ENCODE data around the gene TPGS2.

TPGS2 gene

DNA sequence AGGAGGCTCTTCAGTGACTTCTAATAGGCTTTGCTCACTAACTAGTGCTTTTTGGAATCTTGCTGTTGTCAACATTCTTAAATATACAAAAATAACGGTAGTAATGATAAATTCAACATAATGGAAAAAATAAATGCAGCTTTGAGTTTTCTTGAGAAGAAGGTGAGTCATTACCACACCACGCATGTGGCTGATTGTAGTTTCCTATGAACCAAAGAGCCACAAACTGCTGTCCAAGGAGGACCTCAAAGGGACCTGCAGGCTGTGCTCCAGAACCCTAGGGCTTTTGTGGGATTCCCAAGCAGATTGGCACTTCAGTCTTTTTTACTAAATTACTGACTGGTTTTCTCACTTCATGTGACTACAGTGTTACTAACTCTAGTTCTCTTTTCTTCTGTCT is 66.7 kb downstream of the TPGS2 start:
- TF ChIP-seq POLR2A (IDR thresholded peaks at IDR 0.05; ENCODE audit: extremely low read depth, insufficient read length) (no peak), MYC (IDR thresholded peaks at IDR 0.05; ENCODE audit: low read depth, low read length) (no peak)
- TF ChIP-seq, protein P1, sequence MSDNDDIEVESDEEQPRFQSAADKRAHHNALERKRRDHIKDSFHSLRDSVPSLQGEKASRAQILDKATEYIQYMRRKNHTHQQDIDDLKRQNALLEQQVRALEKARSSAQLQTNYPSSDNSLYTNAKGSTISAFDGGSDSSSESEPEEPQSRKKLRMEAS (IDR thresholded peaks at IDR 0.05; ENCODE audit: low read depth, low read length), result no peak
- TF ChIP-seq, protein P2, sequence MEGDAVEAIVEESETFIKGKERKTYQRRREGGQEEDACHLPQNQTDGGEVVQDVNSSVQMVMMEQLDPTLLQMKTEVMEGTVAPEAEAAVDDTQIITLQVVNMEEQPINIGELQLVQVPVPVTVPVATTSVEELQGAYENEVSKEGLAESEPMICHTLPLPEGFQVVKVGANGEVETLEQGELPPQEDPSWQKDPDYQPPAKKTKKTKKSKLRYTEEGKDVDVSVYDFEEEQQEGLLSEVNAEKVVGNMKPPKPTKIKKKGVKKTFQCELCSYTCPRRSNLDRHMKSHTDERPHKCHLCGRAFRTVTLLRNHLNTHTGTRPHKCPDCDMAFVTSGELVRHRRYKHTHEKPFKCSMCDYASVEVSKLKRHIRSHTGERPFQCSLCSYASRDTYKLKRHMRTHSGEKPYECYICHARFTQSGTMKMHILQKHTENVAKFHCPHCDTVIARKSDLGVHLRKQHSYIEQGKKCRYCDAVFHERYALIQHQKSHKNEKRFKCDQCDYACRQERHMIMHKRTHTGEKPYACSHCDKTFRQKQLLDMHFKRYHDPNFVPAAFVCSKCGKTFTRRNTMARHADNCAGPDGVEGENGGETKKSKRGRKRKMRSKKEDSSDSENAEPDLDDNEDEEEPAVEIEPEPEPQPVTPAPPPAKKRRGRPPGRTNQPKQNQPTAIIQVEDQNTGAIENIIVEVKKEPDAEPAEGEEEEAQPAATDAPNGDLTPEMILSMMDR (IDR thresholded peaks at IDR 0.05; ENCODE audit: low read depth, low read length), result no peak

DNA sequence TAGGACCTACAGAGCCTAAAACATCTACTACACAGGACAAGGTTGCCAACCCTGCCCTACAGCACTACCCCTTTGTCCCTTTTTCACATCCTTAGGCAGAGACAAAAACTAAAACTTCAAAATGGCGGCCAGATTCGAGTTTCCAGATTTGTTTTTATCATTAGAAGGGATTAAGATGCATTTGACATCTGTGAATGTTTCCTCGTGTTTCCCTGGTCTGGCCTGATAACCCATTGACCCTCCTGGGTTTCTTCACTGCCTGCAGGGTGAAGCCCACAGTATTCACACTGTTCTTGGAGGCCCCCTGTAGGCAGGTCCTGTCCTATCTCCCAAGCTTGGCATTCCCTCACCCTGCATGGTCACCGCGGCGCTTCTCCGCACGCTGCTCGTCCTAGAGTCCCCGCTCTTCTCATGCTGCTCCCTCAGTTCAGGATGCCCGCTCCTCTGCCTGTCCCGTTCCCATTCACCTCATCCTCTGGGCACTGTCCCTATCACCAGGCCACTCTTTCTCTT is 67.6 kb downstream of the TPGS2 start:
- DNase-seq (ENCODE audit: low read depth), result no peak
- TF ChIP-seq, protein P2 (IDR thresholded peaks at IDR 0.05; ENCODE audit: low read depth, low read length), result no peak
- TF ChIP-seq, protein P1 (IDR thresholded peaks at IDR 0.05; ENCODE audit: low read depth, low read length), result no peak
- TF ChIP-seq MYC (IDR thresholded peaks at IDR 0.05; ENCODE audit: low read depth, low read length), result no peak
- TF ChIP-seq POLR2A (IDR thresholded peaks at IDR 0.05; ENCODE audit: extremely low read depth, insufficient read length), result no peak
- no peak overlapping the region for H3K4me3 ChIP-seq (ENCODE audit: low read depth, low read length)

More for the DNA sequence above, 66.7 kb downstream of the TPGS2 start:
- H3K4me3 ChIP-seq (ENCODE audit: low read depth, low read length), result no peak overlapping the region
- DNase-seq (ENCODE audit: low read depth), result no peak

DNA sequence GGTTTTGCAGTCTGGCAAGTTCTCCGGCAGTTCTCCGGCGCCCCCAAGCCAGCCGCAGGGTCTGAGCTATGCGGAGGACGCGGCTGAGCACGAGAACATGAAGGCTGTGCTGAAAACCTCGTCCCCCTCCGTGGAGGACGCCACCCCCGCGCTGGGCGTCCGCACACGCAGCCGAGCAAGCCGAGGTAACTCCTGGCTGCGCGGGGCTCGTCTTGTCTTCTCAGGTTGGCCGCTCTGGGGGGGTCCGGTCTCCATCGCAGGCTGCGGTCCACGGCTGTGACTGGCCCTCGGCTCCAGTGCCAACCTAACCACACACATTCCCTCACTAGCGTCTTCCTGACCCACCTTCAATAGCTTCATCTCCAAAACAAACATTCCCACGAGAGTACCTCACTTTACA is 68.2 kb downstream of the TPGS2 start:
- TF ChIP-seq, protein P2 (IDR thresholded peaks at IDR 0.05; ENCODE audit: low read depth, low read length), result no peak
- no peak for TF ChIP-seq MYC (IDR thresholded peaks at IDR 0.05; ENCODE audit: low read depth, low read length)
- TF ChIP-seq, protein P1 (IDR thresholded peaks at IDR 0.05; ENCODE audit: low read depth, low read length), result no peak
- no peak for TF ChIP-seq POLR2A (IDR thresholded peaks at IDR 0.05; ENCODE audit: extremely low read depth, insufficient read length)
- DNase-seq (ENCODE audit: low read depth), result no peak
- no peak overlapping the region for H3K4me3 ChIP-seq (ENCODE audit: low read depth, low read length)

DNA sequence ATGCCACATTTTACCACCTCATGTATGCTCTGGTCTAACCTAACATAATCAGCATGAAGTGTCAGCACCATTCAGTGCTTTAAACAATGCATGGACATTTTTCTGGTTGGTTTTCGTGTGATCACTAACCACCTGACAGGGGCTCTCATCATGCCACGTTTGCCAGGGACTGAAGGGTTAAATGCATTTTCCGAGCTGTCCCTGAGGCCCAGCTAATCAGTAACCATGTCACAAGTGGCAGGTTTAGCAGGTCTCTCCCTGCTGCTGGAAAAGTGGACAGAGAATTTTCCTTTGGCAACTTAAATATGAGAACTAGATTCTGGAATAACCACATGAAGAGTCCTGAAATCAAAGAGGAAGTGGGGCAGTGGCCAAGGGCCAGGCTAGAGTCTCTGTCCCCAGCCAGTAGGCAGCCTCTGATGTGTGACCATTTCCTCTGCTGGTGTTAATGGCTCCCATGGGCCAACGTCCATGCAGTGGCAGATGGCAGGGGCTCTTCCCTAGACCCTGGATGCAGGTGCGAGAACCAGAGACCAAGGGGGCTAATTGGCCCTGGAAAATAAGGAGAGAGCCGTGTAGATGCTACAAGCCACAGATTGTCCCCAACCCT is 69.5 kb downstream of the TPGS2 start:
- H3K4me3 ChIP-seq (ENCODE audit: low read depth, low read length), result no peak overlapping the region
- no peak for DNase-seq (ENCODE audit: low read depth)
- no peak for TF ChIP-seq POLR2A (IDR thresholded peaks at IDR 0.05; ENCODE audit: extremely low read depth, insufficient read length)
- TF ChIP-seq, protein P1 (IDR thresholded peaks at IDR 0.05; ENCODE audit: low read depth, low read length), result no peak
- TF ChIP-seq, protein P2 (IDR thresholded peaks at IDR 0.05; ENCODE audit: low read depth, low read length), result no peak
- TF ChIP-seq MYC (IDR thresholded peaks at IDR 0.05; ENCODE audit: low read depth, low read length), result no peak

DNA sequence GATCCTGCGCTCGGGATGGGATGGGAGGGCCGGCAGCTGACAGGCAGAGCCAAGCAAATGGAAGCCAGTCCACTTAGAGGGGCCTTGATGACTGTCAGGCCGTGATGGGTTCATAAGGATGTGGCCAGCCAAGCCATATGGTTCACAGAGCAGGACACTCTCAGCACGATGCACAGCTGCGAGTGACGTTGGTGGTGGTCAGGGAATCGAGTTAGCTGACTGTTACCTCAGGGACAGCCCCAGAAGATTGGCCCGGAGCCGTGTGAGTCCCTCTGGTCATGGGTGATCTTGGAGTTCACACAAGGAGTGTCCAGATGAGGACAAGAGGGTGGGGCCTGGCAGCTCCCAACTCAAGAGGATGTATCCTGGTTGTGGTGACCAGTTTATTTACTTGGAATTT is 70.2 kb downstream of the TPGS2 start:
- no peak for DNase-seq (ENCODE audit: low read depth)
- no peak overlapping the region for H3K4me3 ChIP-seq (ENCODE audit: low read depth, low read length)
- no peak for TF ChIP-seq POLR2A (IDR thresholded peaks at IDR 0.05; ENCODE audit: extremely low read depth, insufficient read length)

DNA sequence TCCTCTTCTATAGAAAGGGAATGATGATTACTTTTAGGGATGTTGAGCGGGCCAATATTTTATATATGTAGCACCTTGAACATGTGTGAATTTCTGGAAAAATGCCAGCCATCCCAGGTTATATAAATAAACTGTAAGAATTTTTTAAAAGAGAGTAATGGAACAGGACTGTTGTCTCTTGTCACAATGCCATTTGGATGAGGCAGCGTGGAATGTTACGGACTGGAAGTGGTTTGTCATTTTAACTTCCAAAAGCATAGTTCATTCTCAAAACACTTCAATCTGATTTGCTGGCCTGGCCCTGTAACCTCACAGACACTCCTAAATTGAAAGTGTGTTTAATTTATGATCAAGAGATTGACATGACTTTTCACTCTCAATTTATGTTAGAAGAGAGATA is 70.8 kb downstream of the TPGS2 start:
- no peak overlapping the region for H3K4me3 ChIP-seq (ENCODE audit: low read depth, low read length)
- no peak for DNase-seq (ENCODE audit: low read depth)

More for the DNA sequence above, 70.8 kb downstream of the TPGS2 start:
- TF ChIP-seq MYC (IDR thresholded peaks at IDR 0.05; ENCODE audit: low read depth, low read length), result no peak
- TF ChIP-seq, protein P1 (IDR thresholded peaks at IDR 0.05; ENCODE audit: low read depth, low read length), result no peak
- no peak for TF ChIP-seq POLR2A (IDR thresholded peaks at IDR 0.05; ENCODE audit: extremely low read depth, insufficient read length)
- TF ChIP-seq, protein P2 (IDR thresholded peaks at IDR 0.05; ENCODE audit: low read depth, low read length), result no peak
